AG04449 (cell line): ENCODE results near the gene INKA1.
"Not testable (repeated sequence)": the region's sequence is repeated elsewhere in the genome, so short reads cannot be mapped to it uniquely, and the experiment has no call there.

Source experiments
- CTCF ChIA-PET: fragments of 350-600 bp; formaldehyde crosslinking; extraction: SDS; loops from one replicate; lab custom pipeline; 2021; ENCODE audit warnings: antibody characterized with exemption; lab: Yijun Ruan, JAX
- POLR2A ChIA-PET: fragments of 400-600, 350-600 bp; formaldehyde crosslinking; extraction: SDS; loops from one replicate; lab custom pipeline; 2020; ENCODE audit warnings: antibody characterized with exemption, inconsistent platforms; lab: Yijun Ruan, JAX
- DNase-seq: peaks from one replicate; pipeline ENCODE4 v3.0.0-alpha.2; 2010; ENCODE audit warnings: low read depth, low spot score
- H3K4me3 ChIP-seq: 2 replicates; pipeline ENCODE4 v1.5.1; 2011; ENCODE audit warnings: low read depth, mild to moderate bottlenecking, control low read depth, low read length
- CTCF ChIP-seq: IDR thresholded peaks from one replicate; pipeline ENCODE4 v1.5.1; 2011; ENCODE audit warnings: mild to moderate bottlenecking, moderate library complexity, low read length, control low read depth, inconsistent platforms; ENCODE audit not compliant: insufficient read depth; ENCODE audit errors: missing control alignments

Gene INKA1

GRCh38 chr3:49763981-49764380 lies 39.1 kb upstream of the INKA1 start:
- H3K4me3 ChIP-seq: no peak overlapping the region
- CTCF ChIA-PET: no interaction called here
- no peak for DNase-seq
- no peak for TF ChIP-seq CTCF
- POLR2A ChIA-PET: no interaction called here

- ChIA-PET POLR2A (interaction anchor here (0.6 kb wide), 1 partner anchor 11 kb away, joined by 3 read pairs; no protein-coding TSS in a partner anchor), CTCF (interaction anchor here (1.1 to 2.1 kb wide), 5 partner anchors 11 to 70 kb away, joined by 3 to 8 read pairs (median 5); partner anchors contain the start of gene INKA1)
- DNase-seq: no peak
- no peak overlapping the region for H3K4me3 ChIP-seq
- TF ChIP-seq CTCF: no peak
Observed at GRCh38 chr3:49769286-49769915, 33.7 kb upstream of the INKA1 start.

GRCh38 chr3:49769926-49770325 lies 33.1 kb upstream of the INKA1 start:
- no peak for DNase-seq
- ChIA-PET CTCF (interaction anchor here (1.1 to 2.1 kb wide), 5 partner anchors 12 to 69 kb away, joined by 3 to 8 read pairs (median 5); partner anchors contain the start of gene INKA1), POLR2A (interaction anchor here (0.6 kb wide), 1 partner anchor 12 kb away, joined by 3 read pairs; no protein-coding TSS in a partner anchor)
- no peak for TF ChIP-seq CTCF
- H3K4me3 ChIP-seq: no peak overlapping the region

DNA sequence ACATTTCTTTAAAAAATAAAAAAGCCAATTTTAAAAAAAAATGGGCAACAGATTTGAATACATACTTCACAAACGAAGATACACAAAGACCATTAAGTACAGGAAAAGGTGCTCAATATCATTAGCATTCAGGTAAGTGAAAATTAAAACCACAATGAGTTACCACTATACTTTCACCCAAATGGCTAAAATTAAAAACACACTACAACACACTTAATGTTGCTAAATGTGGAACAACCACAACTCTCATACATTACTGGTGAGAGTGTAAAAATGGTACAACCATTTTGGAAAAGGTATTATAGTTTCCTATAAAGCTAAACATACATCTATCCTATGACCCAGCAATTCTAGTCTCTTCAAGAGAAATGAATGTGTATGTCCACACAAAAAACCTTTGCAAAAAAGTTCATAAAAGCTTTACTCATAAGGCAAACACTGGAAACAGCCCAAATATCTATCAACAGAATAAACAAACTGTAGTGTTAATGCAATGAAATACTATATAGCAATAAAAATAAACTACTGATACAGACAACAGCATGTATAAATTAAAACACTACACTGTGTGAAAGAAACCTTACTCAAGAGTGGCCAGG lies 31.6 kb upstream of the INKA1 start:
- H3K4me3 ChIP-seq: no peak overlapping the region
- ChIA-PET CTCF (interaction anchor here (0.6 to 2.1 kb wide), 7 partner anchors 12 to 68 kb away, joined by 3 to 8 read pairs (median 3); partner anchors contain the start of gene INKA1), POLR2A (no interaction called here)
- TF ChIP-seq CTCF: no peak
- no peak for DNase-seq

DNA sequence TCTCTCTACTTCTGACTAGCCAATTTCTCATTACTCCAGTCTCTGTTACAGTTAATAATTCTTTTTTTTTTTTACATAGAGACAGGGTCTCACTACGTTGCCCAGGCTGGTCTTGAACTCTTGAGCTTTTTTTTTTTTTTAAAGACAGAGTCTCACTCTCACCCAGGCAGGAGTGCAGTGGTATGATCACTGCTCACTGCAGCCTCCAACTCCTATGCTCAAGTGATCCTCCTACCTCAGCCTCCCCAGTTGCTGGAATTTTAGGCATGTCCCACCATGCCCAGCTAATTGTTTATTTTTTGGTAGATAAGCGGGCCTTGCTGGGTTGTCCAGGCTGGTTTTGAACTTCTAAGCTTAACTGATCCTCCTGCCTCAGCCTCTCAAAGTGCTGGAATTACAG lies 30.4 kb upstream of the INKA1 start:
- no peak for DNase-seq
- ChIA-PET CTCF (interaction anchor here (1.3 kb wide), 1 partner anchor 67 kb away, joined by 3 read pairs; no protein-coding TSS in a partner anchor), POLR2A (interaction anchor here (1.3 kb wide), 1 partner anchor 14 kb away, joined by 4 read pairs; the partner anchor contains the start of gene IP6K1)
- no peak for TF ChIP-seq CTCF
- H3K4me3 ChIP-seq: no peak overlapping the region

GRCh38 chr3:49775538-49775937 lies 27.5 kb upstream of the INKA1 start:
- CTCF ChIA-PET: interaction anchor here (1.0 to 1.2 kb wide), 2 partner anchors 9 to 28 kb away, joined by 3 read pairs; partner anchors contain the start of gene INKA1
- TF ChIP-seq CTCF: no peak
- no peak for DNase-seq
- POLR2A ChIA-PET: no interaction called here
- H3K4me3 ChIP-seq: no peak overlapping the region

DNA sequence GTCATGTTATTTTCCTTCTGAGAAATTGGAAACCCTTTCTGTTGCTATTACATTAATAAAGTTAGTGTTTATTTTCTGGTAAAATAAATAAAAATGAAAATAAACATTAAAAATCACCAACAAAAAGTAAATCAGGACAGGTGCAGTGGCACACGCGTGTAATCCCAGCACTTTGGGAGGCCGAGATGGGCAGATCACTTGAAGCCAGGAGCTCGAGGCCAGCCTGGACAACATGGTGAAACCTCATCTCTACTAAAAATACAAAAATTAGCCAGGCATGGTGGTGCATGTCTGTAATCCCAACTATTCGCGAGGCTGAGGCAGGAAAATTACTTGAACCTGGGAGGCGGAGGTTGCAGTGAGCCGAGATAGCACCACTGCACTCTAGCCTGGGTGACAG lies 27.0 kb upstream of the INKA1 start:
- CTCF ChIA-PET: interaction anchor here (0.7 to 1.2 kb wide), 3 partner anchors 9 to 63 kb away, joined by 3 read pairs; partner anchors contain the start of gene INKA1
- H3K4me3 ChIP-seq, DNase-seq, POLR2A ChIA-PET: not testable (repeated sequence)
